ENCODE measurements around the gene PLCB4.

PLCB4 gene

DNA sequence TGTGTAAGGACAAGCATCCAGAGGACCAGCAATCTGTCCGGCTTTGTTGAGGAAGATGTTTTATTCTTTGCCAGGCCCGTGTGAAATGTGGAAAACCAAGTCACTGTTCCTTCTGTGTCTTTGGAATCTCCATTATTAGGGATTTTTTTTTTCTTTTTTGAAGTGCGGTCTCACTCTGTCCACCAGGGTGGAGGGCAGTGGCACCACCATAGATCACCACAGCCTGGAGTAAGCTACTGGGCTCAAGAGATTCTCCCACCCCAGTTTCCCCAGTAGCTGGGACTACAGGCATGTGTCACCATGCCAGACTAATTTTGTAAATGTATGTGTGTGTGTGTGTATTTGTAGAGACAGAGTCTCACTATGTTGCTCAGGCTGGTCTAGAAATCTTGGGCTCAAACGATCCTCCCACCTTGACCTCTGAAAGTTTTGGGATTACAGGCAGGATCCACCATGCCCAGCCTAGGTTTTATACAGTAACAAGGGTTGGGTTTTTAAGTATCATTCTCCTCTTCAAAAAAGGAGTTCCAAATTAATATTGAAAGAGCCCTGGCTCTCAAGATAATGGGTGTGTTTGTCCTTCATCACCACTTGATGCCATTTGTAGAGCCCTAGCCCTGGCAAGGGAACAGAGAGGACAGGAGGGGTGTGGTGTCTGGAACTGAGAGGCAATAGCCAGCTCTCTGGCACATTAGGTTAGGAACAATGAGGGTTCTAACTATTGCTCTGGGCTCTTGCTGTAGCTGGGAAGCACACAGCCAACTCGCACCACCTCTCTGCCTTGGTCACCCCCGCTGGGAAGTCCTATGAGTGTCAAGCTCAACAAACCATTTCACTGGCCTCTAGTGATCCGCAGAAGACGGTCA lies 448.6 kb downstream of the PLCB4 start:
- Histone ChIP-seq H3K9ac (ENCODE audit: low read depth, low read length, poor library complexity) (no peak overlapping the region), H3K4me1 (ENCODE audit: control insufficient read depth in 2 of 2, insufficient read depth in 1 of 2, low read depth in 1 of 2, low read length in 2 of 2) (peaks cover 13 to 35% of the 10 kb centered on the region in 2 donors), H4K91ac (ENCODE audit: low read depth, low read length, poor library complexity) (no peak overlapping the region), H3K23ac (ENCODE audit: low read depth, low read length, poor library complexity) (no peak overlapping the region), H2AFZ (ENCODE audit: low read length) (no peak overlapping the region), H2BK12ac (ENCODE audit: low read length) (no peak overlapping the region), H3K27ac (replicated peaks; ENCODE audit: low read length) (no peak overlapping the region), H3K4ac (ENCODE audit: low read length) (no peak overlapping the region), H2BK5ac (ENCODE audit: low read length) (no peak overlapping the region), H2BK120ac (ENCODE audit: low read depth, low read length) (no peak overlapping the region), H2BK15ac (ENCODE audit: low read length) (no peak overlapping the region), H3K36me3 (replicated peaks in 1 of 2; ENCODE audit: control insufficient read depth in 2 of 2, insufficient read depth in 2 of 2, low read length in 2 of 2) (no peaks in the 10 kb centered on the region), H3K4me2 (ENCODE audit: insufficient read depth, low read length, poor library complexity, severe bottlenecking) (no peak overlapping the region), H3K27me3 (ENCODE audit: control insufficient read depth in 3 of 3, insufficient read depth in 3 of 3, low read depth in 1 of 3, low read length in 3 of 3) (peaks cover 0 to 95% (median 22%) of the 10 kb centered on the region in 3 experiments), H3K79me1 (ENCODE audit: low read depth, low read length) (no peaks in the 10 kb centered on the region), H3K9me3 (replicated peaks in 1 of 2; ENCODE audit: control insufficient read depth in 2 of 2, insufficient read depth in 1 of 2, low read depth in 1 of 2, low read length in 2 of 2) (no peaks in the 10 kb centered on the region), H3K14ac (ENCODE audit: low read length) (no peak overlapping the region), H3K4me3 (ENCODE audit: low read length in 2 of 2) (no peak overlapping the region), H3K18ac (ENCODE audit: low read length) (no peak overlapping the region), H2AK5ac (ENCODE audit: low read depth, low read length) (no peak overlapping the region), H4K8ac (ENCODE audit: low read depth, low read length) (no peak overlapping the region)
- no peak for DNase-seq (ENCODE audit: low spot score)
- WGBS, 2 donors (ENCODE audit: extremely low coverage in 2 of 2, insufficient read length in 2 of 2, insufficient replicate concordance in 1 of 2): no CpG with 5 or more reads among the region's 8 CpGs

DNA sequence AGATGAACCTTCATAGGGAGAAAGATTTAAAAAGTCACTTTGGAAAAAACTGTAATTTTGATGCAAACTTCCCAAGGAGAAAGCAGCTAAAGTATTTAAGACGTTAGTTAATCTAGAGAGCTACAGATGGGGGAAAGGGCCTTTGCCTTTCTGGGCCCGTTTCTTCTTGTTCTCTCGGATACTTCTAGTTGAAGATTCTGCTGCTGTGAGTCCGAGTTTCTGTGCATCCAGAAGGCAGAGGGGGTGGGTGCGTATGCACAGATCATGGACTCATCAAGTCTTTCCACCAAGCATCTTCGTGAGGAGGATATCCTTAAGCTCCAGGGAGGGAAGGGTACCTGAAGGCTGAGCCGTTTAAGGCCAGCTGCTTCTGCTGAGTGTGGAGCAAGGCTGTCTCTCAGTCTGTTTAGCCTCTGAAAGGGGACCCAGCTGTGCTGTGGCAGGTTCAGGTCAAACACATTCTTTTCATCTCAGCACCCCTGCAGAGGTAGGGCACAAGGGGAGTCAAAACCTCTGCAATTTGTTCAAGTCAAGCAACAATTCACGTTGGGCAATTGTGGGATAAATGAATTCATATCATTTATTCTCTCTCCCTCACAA lies 449.8 kb downstream of the PLCB4 start:
- no peak overlapping the region for H4K91ac ChIP-seq (ENCODE audit: low read depth, low read length, poor library complexity)
- no peak overlapping the region for H3K4me3 ChIP-seq (ENCODE audit: low read length in 2 of 2)
- peaks cover 13 to 37% of the 10 kb centered on the region in 2 donors for H3K4me1 ChIP-seq (ENCODE audit: control insufficient read depth in 2 of 2, insufficient read depth in 1 of 2, low read depth in 1 of 2, low read length in 2 of 2)
- no peak overlapping the region for H2BK15ac ChIP-seq (ENCODE audit: low read length)
- H3K79me1 ChIP-seq (ENCODE audit: low read depth, low read length): no peaks in the 10 kb centered on the region
- H2BK120ac ChIP-seq (ENCODE audit: low read depth, low read length): no peak overlapping the region
- H3K36me3 ChIP-seq (replicated peaks in 1 of 2; ENCODE audit: control insufficient read depth in 2 of 2, insufficient read depth in 2 of 2, low read length in 2 of 2): no peaks in the 10 kb centered on the region
- no peak overlapping the region for H3K4ac ChIP-seq (ENCODE audit: low read length)
- peaks cover 0 to 94% (median 22%) of the 10 kb centered on the region in 3 experiments for H3K27me3 ChIP-seq (ENCODE audit: control insufficient read depth in 3 of 3, insufficient read depth in 3 of 3, low read depth in 1 of 3, low read length in 3 of 3)
- no peak overlapping the region for H2BK12ac ChIP-seq (ENCODE audit: low read length)
- no peak overlapping the region for H2AFZ ChIP-seq (ENCODE audit: low read length)
- no CpG with 5 or more reads among the region's 8 CpGs for WGBS, 2 donors (ENCODE audit: extremely low coverage in 2 of 2, insufficient read length in 2 of 2, insufficient replicate concordance in 1 of 2)
- DNase-seq (ENCODE audit: low spot score): no peak
- H3K9ac ChIP-seq (ENCODE audit: low read depth, low read length, poor library complexity): no peak overlapping the region
- H3K27ac ChIP-seq (replicated peaks; ENCODE audit: low read length): no peak overlapping the region
- no peak overlapping the region for H3K14ac ChIP-seq (ENCODE audit: low read length)
- no peak overlapping the region for H3K23ac ChIP-seq (ENCODE audit: low read depth, low read length, poor library complexity)
- H3K9me3 ChIP-seq (replicated peaks in 1 of 2; ENCODE audit: control insufficient read depth in 2 of 2, insufficient read depth in 1 of 2, low read depth in 1 of 2, low read length in 2 of 2): no peaks in the 10 kb centered on the region
- H2AK5ac ChIP-seq (ENCODE audit: low read depth, low read length): no peak overlapping the region
- no peak overlapping the region for H3K4me2 ChIP-seq (ENCODE audit: insufficient read depth, low read length, poor library complexity, severe bottlenecking)
- H3K18ac ChIP-seq (ENCODE audit: low read length): no peak overlapping the region
- H2BK5ac ChIP-seq (ENCODE audit: low read length): no peak overlapping the region
- H4K8ac ChIP-seq (ENCODE audit: low read depth, low read length): no peak overlapping the region

DNA sequence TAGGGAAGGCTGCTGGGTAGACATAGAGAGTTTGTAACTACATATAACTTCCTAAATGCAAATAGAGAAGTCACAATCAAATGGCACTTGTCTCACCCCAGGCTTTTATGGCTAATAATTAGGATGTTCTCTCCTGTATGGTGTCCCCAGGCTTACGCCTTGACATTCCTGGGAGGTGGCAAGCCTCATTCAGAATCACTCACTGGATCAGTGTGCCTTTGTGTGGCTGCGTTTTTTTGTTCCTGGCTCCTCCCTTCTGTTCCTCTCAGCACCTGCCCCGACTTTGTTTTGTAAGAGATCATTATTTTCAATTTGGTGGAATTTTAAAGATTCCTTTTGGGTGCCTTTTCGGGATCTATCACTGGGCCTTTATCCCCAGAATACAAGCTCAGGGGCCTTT lies 451.2 kb downstream of the PLCB4 start:
- Histone ChIP-seq H2AK5ac (ENCODE audit: low read depth, low read length) (no peak overlapping the region), H2BK12ac (ENCODE audit: low read length) (no peak overlapping the region), H2BK5ac (ENCODE audit: low read length) (no peak overlapping the region), H3K14ac (ENCODE audit: low read length) (no peak overlapping the region), H3K18ac (ENCODE audit: low read length) (no peak overlapping the region), H3K27me3 (ENCODE audit: control insufficient read depth in 3 of 3, insufficient read depth in 3 of 3, low read depth in 1 of 3, low read length in 3 of 3) (peaks cover 0 to 83% (median 16%) of the 10 kb centered on the region in 3 experiments), H2BK120ac (ENCODE audit: low read depth, low read length) (no peak overlapping the region), H3K36me3 (replicated peaks in 1 of 2; ENCODE audit: control insufficient read depth in 2 of 2, insufficient read depth in 2 of 2, low read length in 2 of 2) (no peaks in the 10 kb centered on the region), H3K9ac (ENCODE audit: low read depth, low read length, poor library complexity) (no peak overlapping the region), H4K8ac (ENCODE audit: low read depth, low read length) (no peak overlapping the region), H3K9me3 (replicated peaks in 1 of 2; ENCODE audit: control insufficient read depth in 2 of 2, insufficient read depth in 1 of 2, low read depth in 1 of 2, low read length in 2 of 2) (no peaks in the 10 kb centered on the region), H3K23ac (ENCODE audit: low read depth, low read length, poor library complexity) (no peak overlapping the region), H3K4me3 (ENCODE audit: low read length in 2 of 2) (no peak overlapping the region), H3K4me1 (ENCODE audit: control insufficient read depth in 2 of 2, insufficient read depth in 1 of 2, low read depth in 1 of 2, low read length in 2 of 2) (peaks cover 11 to 34% of the 10 kb centered on the region in 2 donors), H3K79me1 (ENCODE audit: low read depth, low read length) (no peaks in the 10 kb centered on the region), H2AFZ (ENCODE audit: low read length) (no peak overlapping the region), H3K4ac (ENCODE audit: low read length) (no peak overlapping the region), H3K27ac (replicated peaks; ENCODE audit: low read length) (peak overlapping the region; percentile 29), H4K91ac (ENCODE audit: low read depth, low read length, poor library complexity) (no peak overlapping the region), H3K4me2 (ENCODE audit: insufficient read depth, low read length, poor library complexity, severe bottlenecking) (no peak overlapping the region), H2BK15ac (ENCODE audit: low read length) (no peak overlapping the region)
- no CpG with 5 or more reads among the region's 4 CpGs for WGBS, 2 donors (ENCODE audit: extremely low coverage in 2 of 2, insufficient read length in 2 of 2, insufficient replicate concordance in 1 of 2)
- DNase-seq (ENCODE audit: low spot score): no peak

DNA sequence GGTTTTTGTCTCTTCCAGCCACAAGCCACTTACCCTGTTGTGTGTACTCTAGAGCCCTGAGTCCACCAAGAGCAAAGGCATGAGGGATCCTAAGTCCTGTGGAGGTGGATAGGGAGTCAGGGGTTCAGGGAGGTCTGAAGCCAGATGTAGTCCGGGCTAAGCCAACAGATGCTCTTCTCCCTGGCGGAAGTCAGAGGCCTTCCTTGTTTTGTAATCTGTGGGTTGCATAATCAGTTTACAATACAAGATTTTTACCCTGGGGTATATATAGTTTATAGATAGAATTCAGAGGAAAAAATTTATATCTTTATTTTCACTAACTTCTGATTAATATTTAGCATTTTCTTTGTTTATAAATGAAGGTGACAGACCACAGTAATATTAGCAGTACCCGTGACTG lies 454.7 kb downstream of the PLCB4 start:
- H2AFZ ChIP-seq (ENCODE audit: low read length): no peak overlapping the region
- H2BK120ac ChIP-seq (ENCODE audit: low read depth, low read length): no peak overlapping the region
- no peak overlapping the region for H2BK5ac ChIP-seq (ENCODE audit: low read length)
- no peak overlapping the region for H3K4ac ChIP-seq (ENCODE audit: low read length)
- WGBS, 2 donors (ENCODE audit: extremely low coverage in 2 of 2, insufficient read length in 2 of 2, insufficient replicate concordance in 1 of 2): no CpG with 5 or more reads among the region's 3 CpGs
- no peak overlapping the region for H2BK15ac ChIP-seq (ENCODE audit: low read length)
- H3K79me1 ChIP-seq (ENCODE audit: low read depth, low read length): no peaks in the 10 kb centered on the region
- H3K4me1 ChIP-seq (ENCODE audit: control insufficient read depth in 2 of 2, insufficient read depth in 1 of 2, low read depth in 1 of 2, low read length in 2 of 2): peaks cover 2 to 17% of the 10 kb centered on the region in 2 donors
- H3K27me3 ChIP-seq (ENCODE audit: control insufficient read depth in 3 of 3, insufficient read depth in 3 of 3, low read depth in 1 of 3, low read length in 3 of 3): peaks cover 0 to 51% (median 0%) of the 10 kb centered on the region in 3 experiments
- no peak overlapping the region for H3K4me2 ChIP-seq (ENCODE audit: insufficient read depth, low read length, poor library complexity, severe bottlenecking)
- H3K9me3 ChIP-seq (replicated peaks in 1 of 2; ENCODE audit: control insufficient read depth in 2 of 2, insufficient read depth in 1 of 2, low read depth in 1 of 2, low read length in 2 of 2): no peaks in the 10 kb centered on the region
- no peak overlapping the region for H2AK5ac ChIP-seq (ENCODE audit: low read depth, low read length)
- H3K23ac ChIP-seq (ENCODE audit: low read depth, low read length, poor library complexity): no peak overlapping the region
- no peak overlapping the region for H4K91ac ChIP-seq (ENCODE audit: low read depth, low read length, poor library complexity)
- H3K36me3 ChIP-seq (replicated peaks in 1 of 2; ENCODE audit: control insufficient read depth in 2 of 2, insufficient read depth in 2 of 2, low read length in 2 of 2): no peaks in the 10 kb centered on the region
- H3K9ac ChIP-seq (ENCODE audit: low read depth, low read length, poor library complexity): no peak overlapping the region
- no peak for DNase-seq (ENCODE audit: low spot score)
- H3K27ac ChIP-seq (replicated peaks; ENCODE audit: low read length): no peak overlapping the region
- H4K8ac ChIP-seq (ENCODE audit: low read depth, low read length): no peak overlapping the region
- H3K18ac ChIP-seq (ENCODE audit: low read length): no peak overlapping the region
- no peak overlapping the region for H2BK12ac ChIP-seq (ENCODE audit: low read length)
- no peak overlapping the region for H3K4me3 ChIP-seq (ENCODE audit: low read length in 2 of 2)
- no peak overlapping the region for H3K14ac ChIP-seq (ENCODE audit: low read length)
